GM18520 (cell line): Measurements from ENCODE around the gene SIPA1.
A peak's percentile ranks its signal among the peaks of the same experiment; 100 is the strongest.

ENCODE experiments used
- ATAC-seq: cut with Tn5 transposase; IDR thresholded peaks from one replicate; pipeline ENCODE4 v1.9.1; 2021; ENCODE audit not compliant: unreplicated experiment

Gene SIPA1

DNA sequence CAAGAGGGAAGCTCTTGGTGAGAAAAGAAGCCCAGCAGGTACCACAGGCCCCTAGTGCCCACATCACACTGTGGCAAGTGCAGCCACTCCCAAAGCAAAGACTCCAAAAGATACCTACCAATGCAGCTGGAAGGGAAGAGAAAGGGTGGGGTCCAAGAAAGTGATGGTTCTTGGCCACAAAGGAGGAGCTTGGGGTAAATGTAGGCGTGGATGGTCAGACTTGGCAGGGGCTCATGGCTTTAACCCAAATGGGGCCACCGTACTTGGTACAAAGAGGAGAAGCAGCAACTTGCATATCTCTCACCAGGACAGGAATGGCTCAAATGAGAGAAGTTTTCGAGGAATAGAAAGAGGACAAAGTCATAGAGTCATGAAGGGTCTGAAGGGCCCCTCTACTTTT lies 28.7 kb upstream of the SIPA1 start:
- ATAC-seq: no peak

DNA sequence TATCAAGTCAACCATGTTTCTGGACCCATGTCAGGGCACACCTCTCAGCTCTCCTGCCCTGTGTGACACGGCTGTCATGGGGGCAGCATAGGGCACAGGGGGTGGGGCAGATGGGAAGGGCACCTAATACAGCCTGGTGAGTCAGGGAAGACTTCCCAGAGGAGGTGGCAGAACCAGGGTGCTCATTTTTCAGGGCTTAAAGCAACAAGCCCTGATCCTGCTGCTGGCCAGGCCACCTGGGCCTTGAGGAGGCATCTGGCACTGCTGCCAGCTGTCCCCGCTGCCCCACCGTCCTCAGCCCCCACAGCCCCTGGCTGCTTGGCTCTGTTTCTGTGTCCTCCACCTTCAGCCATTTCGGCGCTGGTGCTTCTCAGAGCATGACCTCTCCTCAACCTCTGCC lies 28.2 kb upstream of the SIPA1 start:
- no peak for ATAC-seq

DNA sequence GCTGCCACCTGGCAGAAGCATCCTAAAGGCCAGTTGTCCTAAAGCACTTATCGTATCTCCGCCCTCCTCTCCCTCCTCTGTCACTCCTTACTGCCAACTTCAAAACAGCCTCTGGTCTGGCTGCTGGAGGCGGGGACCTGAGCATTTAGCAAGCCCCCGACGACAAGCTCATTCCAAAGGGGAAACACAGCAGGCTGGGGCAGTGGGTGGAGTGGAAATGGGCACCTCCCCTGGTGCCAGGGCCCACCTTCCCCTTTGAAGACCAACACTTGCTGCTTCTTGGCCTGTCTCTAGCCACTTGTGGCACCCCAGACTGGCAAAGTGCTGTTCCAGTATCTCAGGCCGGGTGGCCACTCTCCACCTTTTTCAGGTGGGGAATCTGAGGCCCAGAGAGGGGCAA lies 27.5 kb upstream of the SIPA1 start:
- ATAC-seq: no peak

DNA sequence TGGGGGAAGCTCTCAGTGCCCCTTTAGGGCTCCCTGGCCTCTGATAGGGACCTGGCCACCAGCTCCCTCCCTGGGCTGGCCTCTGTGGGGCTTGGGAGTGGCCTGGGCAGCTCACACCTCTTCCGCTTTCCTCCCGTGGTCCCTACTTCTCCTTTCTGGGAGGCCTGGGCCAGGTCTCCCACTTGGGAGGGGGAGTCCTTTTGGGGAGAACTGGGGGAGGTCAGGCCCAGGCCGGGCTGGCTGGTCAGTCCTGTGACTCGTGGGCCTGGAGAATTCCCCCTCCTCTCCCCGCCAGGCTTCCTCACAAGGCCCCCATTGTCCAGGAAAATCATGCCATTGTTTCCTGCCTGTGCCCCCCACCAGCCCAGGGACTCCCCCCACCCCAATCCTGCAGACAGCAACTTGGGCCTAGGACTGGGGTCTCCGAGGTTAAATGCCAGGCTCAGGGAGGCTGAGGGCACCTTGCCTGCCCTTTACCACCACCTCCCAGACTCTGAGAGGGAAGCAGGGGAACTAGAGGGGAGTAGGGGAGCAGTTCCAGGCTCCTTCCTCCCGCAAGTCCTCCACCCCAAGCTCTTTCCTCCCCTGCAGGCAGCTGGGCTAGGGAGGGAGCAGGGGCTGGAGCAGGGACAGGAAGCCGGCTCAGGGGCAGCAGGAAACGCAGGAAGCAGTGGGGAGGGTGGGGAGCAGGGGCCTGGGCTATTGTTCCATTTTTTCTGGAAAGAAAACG lies 26.7 kb upstream of the SIPA1 start:
- ATAC-seq: no peak

DNA sequence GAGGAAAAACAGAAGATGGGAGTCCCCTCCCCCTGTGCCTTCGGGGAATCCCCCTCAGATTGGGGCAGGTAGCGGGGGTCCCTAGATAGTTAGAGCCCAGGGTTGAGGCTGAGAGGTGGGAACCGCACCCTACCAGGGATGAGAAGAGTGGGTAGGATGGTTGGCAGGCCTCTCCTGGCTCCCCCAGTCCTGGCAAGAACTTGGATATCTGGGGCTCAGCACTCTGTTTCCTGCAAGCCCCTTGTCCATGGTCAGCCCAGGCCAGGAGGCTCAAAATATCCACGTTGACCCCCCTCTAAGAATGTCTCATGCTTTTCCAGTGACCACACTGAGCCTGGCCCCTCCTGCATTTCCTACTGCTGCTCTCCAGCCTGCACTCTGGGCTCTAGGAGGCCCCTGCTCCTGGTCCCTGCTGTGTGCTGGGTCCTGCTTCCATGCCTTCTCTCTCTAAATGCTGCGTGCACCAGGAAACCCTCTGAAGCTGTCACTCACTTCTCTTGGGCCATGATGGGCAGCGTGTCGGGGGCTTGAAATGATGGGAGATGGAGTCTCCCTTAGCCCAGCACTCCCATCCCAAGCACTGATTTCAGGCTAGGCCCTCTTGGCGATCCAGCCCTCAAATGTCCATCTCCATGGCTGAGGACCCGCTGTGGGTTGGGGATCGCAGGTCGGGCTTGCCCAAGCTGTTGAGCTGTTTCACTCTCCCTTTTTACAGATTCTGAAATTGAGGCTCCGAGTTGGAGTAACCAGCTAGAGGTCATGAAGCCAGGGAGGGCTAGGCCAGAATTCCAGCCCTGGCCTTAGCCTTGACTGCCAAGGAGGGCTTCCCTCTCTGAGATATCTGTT lies 25.9 kb upstream of the SIPA1 start:
- ATAC-seq: no peak

DNA sequence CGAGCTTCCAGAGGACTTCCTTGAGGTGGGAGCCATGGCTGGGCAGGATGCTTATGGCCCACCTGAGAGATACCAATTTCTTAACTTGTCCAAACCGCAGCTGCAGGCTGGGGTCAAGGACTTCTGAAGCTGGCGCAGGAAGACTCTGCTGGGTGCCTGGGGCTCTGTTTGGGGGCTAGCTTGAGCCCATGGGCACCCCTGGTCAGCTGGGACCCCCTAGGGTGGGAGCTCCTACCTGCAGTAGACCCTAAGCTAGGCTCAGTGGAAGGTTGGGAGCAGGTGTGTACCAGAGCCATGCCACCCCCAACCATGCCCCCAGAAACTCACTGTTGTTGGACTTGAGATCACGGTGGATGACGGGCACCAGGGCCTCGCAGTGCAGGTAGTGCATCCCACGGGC lies 25.2 kb upstream of the SIPA1 start:
- no peak for ATAC-seq

DNA sequence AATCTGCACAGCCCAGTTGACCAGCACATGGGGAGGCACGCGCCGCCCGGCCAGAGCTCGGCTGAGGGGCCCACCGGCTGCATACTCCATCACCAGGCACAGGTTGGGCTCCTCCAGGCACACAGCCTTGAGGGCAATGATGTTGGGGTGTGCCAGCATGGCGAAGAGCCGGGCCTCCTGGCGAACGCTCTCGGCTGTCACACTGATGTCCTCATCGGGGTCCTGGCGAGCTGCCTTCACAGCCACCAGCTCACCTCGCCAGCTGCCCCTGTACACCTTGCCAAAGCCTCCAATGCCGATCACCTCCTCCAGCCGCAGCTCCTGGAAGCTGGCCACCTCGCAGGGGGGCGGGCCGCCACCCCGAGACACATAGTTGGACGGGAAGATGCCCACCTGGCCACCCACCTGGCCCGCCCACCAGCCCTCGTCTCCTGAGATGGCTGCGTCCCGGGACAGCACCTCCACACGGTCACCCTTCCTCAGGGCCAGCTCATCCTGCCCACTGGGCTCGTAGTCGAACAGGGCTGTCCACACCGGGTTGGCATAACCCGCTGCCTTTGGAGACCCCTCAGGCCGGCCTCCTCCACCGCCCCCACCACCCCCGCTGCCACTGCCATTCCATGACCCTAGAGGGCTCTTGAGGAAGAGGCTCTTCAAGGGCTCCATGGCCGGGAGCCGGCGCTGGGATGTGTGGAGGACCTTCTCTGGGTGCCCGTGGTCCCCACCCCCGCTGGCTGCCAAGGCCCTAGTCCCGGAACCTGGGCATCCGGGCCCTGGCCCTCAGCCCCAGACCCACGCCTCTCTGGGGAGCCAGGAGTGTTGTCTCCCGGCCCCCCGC lies 24.6 kb upstream of the SIPA1 start:
- no peak for ATAC-seq

DNA sequence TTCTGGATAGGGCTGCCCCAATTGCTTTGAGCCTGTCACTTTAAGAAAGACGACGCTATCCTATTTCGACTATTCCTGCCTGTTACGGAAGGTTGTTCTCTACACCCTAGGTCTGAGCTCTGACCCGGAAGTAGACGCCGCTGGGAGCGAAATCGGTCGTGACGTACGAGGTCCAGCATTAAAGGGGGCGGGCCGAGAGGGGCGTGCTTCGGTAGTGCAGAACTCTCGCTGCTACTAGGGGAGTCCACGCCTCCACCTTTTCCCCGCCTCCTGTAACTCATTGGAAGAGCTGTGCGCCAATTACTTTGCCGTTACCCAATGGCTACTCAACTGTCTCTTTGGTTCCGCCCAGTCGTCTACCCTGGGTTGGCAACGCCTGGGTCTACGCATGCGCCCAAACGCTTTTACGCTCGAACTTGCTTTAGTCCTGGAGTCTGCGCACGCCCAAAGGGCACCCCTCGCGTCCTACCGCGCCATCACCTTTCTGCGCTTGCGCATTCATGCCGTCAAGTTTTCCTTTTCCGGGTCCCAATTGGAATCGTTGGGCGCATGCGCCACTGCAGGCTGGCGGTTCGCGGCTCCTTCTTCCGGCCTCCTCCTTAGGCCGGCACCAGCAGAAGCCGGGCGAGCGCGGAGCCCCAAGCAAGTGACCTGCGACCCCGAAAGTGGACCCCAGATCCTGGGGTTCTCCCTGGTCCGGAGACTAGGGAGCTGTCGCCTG lies 22.5 kb upstream of the SIPA1 start, which contains the start of gene PCNX3:
TSS of gene PCNX3 (plus strand) at position 548 of the 721 bp plus-strand sequence. CDS start 536 bp downstream, outside the sequence.
- ATAC-seq: peak; percentile 80

DNA sequence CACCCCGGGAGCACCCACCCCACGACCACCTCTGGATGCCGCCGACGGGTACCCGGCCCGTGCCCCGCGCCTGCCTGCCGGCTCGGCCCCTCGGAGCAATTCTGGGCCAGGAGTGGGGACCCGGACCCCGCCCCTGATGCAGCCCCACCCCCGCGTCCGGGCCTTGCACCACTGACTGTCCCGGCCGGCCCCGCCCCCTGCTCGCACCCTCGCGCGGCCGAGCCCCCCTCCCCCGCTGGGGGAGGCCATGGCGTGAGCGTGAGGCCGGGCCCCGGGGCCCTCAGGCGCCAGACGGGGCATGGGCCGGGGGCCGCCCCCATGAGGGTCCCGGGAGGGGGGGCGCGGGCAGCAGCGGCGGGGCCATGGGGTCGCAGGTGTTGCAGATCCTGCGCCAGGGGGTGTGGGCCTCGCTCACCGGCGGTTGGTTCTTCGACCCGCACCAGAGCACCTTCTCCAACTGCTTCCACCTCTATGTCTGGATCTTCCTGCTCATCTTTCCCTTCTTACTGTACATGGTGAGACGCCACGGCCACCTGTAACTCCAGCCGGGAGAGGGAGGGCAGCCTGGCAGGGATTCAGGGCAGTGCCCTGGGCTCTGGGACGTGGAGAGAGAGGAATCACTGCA lies 21.8 kb upstream of the SIPA1 start:
- no peak for ATAC-seq

DNA sequence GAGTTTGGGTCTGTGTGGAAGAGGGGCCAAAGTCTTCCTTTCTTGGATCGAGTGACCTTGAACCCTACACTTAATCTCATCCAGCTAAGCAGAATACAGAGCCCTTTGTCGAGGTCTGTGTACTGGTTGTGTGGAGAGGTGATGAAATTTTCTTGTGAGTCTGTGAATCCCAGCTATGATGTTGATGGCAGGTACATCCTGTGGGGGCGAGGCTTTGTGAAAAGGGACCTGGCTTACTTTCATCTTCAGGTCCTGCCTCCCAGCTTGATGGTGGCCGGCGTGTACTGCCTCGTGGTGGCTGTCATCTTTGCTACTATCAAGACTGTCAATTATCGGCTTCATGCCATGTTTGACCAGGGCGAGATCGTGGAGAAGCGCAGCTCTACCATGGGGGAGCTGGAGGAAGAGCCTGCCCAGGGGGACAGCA lies 21.3 kb upstream of the SIPA1 start:
- ATAC-seq: no peak

DNA sequence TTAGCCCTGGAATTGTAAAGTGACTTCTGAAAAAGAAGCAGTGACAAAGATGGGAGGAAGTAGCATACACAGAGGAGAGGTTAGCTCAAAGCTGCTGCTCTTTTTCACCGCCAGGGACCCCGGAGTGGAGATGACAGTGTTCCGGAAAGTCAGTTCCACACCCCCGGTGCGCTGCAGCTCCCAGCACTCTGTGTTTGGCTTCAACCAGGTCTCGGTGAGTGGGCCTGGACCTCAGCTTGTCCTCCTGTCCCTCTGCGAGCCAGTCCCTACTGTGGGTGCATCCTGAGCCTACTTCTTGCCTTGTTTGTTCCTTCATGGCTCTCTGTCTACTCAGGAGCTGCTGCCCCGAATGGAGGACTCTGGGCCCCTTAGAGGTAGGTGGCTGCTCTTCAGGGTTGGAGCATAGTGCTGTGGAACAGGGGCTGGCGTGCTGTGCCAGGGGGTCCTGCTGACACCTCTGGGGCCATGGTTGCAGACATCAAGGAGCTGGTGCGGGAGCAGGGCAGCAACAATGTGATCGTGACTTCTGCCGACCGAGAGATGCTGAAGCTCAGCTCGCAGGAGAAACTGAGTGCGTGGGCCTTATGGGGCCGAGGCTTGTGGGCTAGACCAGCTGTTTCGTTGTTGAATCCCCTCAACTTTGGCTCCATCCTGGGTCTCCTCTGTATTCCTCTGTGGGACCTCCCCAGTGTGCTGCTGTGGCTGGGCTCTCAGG lies 20.6 kb upstream of the SIPA1 start:
- ATAC-seq: no peak

DNA sequence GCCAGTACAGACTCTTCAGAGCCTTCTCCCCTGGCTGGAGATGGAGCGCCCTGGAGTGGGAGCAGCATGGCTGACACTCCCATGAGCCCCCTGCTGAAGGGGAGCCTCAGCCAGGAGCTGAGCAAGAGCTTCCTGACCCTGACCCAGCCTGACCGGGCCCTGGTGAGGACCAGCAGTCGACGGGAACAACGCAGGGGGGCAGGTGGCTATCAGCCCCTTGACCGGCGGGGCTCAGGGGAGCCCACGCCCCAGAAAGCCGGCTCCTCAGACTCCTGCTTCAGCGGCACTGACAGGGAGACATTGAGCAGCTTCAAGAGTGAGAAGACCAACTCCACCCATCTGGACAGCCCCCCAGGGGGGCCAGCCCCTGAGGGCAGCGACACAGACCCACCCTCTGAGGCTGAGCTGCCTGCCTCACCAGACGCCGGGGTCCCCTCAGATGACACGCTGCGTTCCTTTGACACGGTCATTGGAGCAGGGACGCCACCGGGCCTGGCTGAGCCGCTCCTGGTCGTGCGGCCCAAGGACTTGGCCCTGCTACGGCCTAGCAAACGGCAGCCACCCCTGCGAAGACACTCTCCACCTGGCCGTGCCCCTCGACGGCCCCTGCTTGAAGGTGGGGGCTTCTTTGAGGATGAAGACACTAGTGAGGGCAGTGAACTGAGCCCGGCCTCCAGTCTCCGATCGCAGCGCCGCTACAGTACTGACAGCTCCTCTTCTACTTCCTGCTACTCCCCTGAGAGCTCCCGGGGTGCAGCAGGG lies 19.7 kb upstream of the SIPA1 start:
- no peak for ATAC-seq

DNA sequence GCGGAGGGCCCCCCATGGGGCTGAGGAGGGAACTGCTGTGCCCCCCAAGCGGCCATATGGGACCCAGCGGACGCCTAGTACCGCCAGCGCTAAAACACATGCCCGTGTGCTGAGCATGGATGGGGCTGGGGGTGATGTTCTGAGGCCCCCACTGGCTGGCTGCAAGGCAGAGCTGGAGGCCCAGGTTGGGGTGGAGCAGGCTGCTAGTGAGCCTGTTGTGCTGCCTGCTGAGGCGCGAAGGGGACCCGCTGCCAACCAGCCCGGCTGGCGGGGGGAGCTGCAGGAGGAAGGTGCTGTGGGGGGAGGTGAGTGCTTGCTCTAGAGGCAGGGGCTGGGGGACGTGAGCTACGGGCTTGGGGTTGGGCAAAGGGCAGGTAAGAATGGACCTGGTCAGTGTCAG lies 19.1 kb upstream of the SIPA1 start:
- ATAC-seq: no peak

DNA sequence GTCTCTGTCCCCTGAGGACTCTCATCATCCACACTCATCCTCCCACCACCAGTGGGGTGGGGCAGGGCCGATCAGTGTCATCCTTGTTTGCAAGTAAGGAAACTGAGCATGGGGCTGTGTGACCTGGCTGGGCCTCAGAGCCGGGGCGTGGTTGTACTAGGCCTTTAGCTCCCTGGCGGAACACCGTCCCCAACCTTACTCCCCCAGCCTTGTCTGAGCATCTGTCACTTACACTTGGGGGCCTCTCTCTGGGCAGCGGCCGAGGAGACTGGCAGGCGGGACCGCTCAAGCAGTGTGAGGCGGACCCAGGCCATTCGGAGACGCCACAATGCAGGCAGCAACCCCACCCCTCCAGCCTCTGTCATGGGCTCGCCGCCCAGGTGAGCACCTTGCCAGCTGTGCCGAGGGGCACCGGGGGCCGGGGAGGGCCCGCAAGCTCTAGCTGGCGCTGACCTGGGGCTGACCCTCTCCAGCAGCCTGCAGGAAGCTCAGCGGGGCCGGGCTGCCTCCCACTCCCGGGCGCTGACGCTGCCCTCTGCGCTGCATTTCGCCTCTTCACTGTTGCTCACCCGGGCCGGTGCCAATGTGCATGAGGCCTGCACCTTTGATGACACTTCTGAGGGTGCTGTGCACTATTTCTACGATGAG lies 18.5 kb upstream of the SIPA1 start:
- ATAC-seq: no peak

DNA sequence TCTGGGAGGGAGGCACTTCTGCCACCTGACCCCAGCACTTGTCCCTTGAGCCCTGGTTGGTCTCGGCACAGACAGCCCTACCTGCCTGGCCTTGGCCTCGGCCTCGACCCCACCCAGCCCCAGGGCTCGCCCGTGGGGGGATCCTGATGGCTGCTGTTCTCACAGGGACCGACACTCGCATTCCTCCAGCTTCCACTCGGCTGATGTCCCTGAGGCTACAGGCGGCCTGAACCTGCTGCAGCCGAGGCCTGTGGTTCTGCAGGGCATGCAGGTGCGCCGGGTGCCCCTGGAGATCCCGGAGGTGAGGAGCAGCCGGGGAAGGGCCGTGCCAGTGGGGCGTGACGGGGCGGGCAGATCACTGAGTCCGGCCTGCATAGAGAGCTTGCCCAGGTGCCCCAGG lies 17.2 kb upstream of the SIPA1 start:
- ATAC-seq: no peak

DNA sequence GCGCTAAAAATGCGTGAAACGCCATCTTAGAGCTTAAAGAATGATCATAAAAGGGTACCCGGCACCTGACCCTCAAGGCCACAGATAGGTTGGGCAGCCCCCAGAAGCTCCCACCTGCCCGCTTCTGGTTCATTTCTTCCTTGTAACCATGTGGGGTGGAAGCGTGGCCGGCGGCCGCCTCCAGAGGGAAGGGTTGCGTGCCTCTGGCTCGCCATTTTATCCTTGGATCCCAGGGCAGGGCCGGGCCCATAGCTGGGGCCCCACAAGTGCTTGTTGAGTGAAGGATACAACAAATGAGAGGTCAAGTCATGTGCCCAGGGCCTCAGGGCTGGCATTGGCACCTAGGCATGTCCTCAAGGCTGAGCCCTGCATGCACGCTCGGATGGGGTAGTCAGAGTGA lies 16.4 kb upstream of the SIPA1 start:
- no peak for ATAC-seq

DNA sequence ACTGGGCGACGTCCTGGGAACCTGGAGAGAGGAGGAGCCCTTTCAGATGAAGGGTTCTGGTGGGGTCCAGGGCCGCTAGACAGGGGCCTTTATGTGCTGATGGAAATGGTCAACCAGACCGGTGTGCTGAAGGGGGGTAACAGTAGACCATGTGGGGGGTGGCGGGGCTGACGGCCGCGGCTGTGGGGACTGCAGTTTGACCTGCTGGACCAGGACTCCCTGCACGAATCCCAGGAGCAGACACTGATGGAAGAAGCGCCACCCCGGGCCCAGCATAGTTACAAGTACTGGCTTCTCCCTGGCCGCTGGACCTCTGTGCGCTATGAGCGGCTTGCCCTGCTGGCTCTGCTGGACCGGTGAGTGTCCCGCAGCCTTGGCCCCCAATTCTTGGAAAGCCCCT lies 15.9 kb upstream of the SIPA1 start:
- no peak for ATAC-seq

DNA sequence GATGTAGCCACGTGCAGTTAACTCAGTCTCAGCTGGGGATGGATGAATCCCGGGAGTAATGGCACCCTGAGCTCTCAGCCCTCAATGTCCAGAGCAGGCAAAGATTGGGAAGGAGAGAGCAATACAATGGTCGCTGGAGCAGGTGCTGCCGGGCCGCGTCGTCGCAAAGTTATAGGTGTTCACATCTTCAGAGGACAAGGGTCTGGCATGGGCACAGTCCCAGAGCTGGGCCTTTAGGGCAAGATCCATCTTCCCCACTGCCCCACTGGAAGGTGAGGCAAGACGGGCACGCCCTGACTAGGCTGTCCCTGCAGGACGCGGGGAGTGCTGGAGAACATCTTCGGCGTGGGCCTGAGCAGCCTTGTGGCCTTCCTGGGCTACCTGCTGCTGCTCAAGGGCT lies 14.7 kb upstream of the SIPA1 start:
- ATAC-seq: no peak
